Esophagus muscularis mucosa (tissue), 4 donors: ENCODE results near the gene MBIP. TPM values are rescaled to one million over a fixed set of nuclear protein-coding genes. Genes with fewer than 3 reads are reported as not detected.

Experiments used
- DNase-seq: peaks from one replicate; pipeline ENCODE4 v3.0.0-alpha.2; 2017; ENCODE audit errors: extremely low spot score
- H3K27ac ChIP-seq, 4 donors: fragments of 200-600 bp; sonication (generic); replicated peaks in 1 of 4; 1 replicate in 3 of 4; 2 replicates in 1 of 4; pipeline ENCODE4 v1.5.1; 2016 to 2019; ENCODE audit warnings: mild to moderate bottlenecking in 1 of 4
- H3K27me3 ChIP-seq, 4 donors: fragments of 200-600 bp; sonication (generic); one replicate each; pipeline versions ENCODE4 v1.5.1 to v1.6.0; 2016 to 2019
- H3K36me3 ChIP-seq, 4 donors: fragments of 200-600 bp; sonication (generic); one replicate each; pipeline ENCODE4 v1.5.1; 2016 to 2019
- H3K4me1 ChIP-seq, 4 donors: fragments of 200-600 bp; sonication (generic); one replicate each; pipeline ENCODE4 v1.5.1; 2016 to 2019
- H3K4me3 ChIP-seq, 4 donors: fragments of 200-600 bp; sonication (generic); 1 replicate in 2 of 4; 2 replicates in 2 of 4; pipeline ENCODE4 v1.5.1; 2016 to 2019; ENCODE audit warnings: mild to moderate bottlenecking in 4 of 4, moderate library complexity in 1 of 4
- H3K9me3 ChIP-seq, 4 donors: fragments of 200-600 bp; sonication (generic); 1 replicate in 3 of 4; 2 replicates in 1 of 4; pipeline ENCODE4 v1.5.1; 2016 to 2019
- CTCF ChIP-seq, 3 experiments: fragments of 200-600 bp in 2 of 3; fragments of 450-650 bp in 1 of 3; sonication (generic) in 2 of 3; IDR thresholded peaks; one replicate each; pipeline ENCODE4 v1.5.1; 2017 to 2019; ENCODE audit warnings: antibody characterized with exemption in 3 of 3, mild to moderate bottlenecking in 2 of 3, moderate library complexity in 1 of 3
- EP300 ChIP-seq: sonication (generic); formaldehyde crosslinking; IDR thresholded peaks from one replicate; pipeline ENCODE4 v1.6.1; 2017; ENCODE audit warnings: antibody characterized with exemption
- POLR2A ChIP-seq: fragments of 450-650 bp; IDR thresholded peaks from one replicate; pipeline ENCODE4 v1.6.1; 2017; ENCODE audit warnings: antibody characterized with exemption, moderate library complexity, mild to moderate bottlenecking, low read depth
- POLR2AphosphoS5 ChIP-seq, 2 donors: sonication (generic); formaldehyde crosslinking; IDR thresholded peaks; one replicate each; pipeline ENCODE4 v1.6.1; 2017; ENCODE audit warnings: antibody characterized with exemption in 2 of 2
- WGBS: methylation state at CpG from one replicate; pipeline ENCODE4 v1.1.5; 2018; 5-methylcytosine and 5-hydroxymethylcytosine counted together
- intact Hi-C: fragments of 100-400 bp; cut with DNase I; formaldehyde crosslinking; loops from one replicate; pipeline ENCODE4 v1.15.1; 2023
- total RNA-seq, 4 donors: library from RNA; depleted of rRNA; stranded (reverse); fragments of >200 nt; gene quantifications; one replicate each; pipeline versions ENCODE4 v1.1.0 to v1.2.1, GENCODE V29; 2016

Gene MBIP
- total RNA-seq, 4 donors from 2014 or later, result 10.8 to 16.2 (median 12.9) TPM

DNA sequence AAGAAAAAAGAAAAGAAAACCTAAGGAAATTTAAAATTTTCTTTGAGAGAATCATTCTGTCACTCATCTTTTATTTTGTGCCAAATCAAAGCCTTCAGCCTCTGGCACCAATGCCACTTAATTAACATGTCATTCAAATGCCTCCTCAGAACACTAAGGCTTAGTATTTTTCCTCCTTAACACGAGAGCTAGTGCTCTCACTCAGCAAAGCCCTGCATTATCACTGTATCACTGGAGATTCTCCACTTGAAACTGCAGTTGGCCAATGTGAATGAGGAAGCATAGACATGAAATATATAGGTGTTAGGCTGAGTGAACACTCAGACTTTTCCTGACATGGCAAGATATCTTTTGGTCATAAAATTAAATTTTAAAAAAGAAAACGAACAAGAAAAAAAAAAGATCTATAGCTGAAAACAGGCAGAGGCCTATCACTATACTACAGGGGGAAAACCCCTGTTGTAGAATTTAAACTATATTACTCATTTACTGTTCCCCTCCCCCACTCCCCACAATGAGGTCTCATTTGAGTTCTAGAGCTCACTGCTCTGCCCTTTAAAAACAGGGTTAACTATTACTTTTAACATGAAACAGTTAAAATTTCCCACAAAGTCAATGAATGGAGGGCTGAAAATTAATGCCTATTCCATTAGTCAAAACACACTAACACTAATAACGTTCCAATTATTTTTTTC, 5.1 kb downstream of the MBIP start:
- TF ChIP-seq EP300 (no peak), POLR2AphosphoS5 (IDR thresholded peaks at IDR 0.05) (no peak), CTCF (IDR thresholded peaks at IDR 0.05) (no peak)
- WGBS, result 64% methylated on average over 3 of the region's 3 CpGs
- intact Hi-C loops, result no loop called here

GRCh38 chr14:36313898-36314297, 6.5 kb downstream of the MBIP start:
- Histone ChIP-seq H3K4me3 (no peak overlapping the region), H3K9me3 (no peaks in the 10 kb centered on the region), H3K27ac (no peak overlapping the region), H3K27me3 (no peaks in the 10 kb centered on the region), H3K36me3 (peaks cover 12 to 44% (median 38%) of the 10 kb centered on the region in 4 donors), H3K4me1 (peaks cover 4 to 27% (median 18%) of the 10 kb centered on the region in 4 donors)
- 86% methylated on average over 3 of the region's 3 CpGs for WGBS
- TF ChIP-seq POLR2A (no peak), CTCF (IDR thresholded peaks at IDR 0.05) (no peak), POLR2AphosphoS5 (IDR thresholded peaks at IDR 0.05) (no peak), EP300 (no peak)
- DNase-seq, result no peak
- intact Hi-C loops, result no loop called here

More for the DNA sequence above, 5.1 kb downstream of the MBIP start:
- Histone ChIP-seq H3K27me3 (no peaks in the 10 kb centered on the region), H3K4me1 (peaks cover 11 to 34% (median 22%) of the 10 kb centered on the region in 4 donors), H3K27ac (no peak overlapping the region), H3K9me3 (no peaks in the 10 kb centered on the region), H3K4me3 (no peak overlapping the region), H3K36me3 (peaks cover 9 to 30% (median 24%) of the 10 kb centered on the region in 4 donors)
- no peak for DNase-seq

GRCh38 chr14:36313206-36313605, 7.2 kb downstream of the MBIP start:
- Histone ChIP-seq H3K9me3 (no peaks in the 10 kb centered on the region), H3K4me3 (no peak overlapping the region), H3K27me3 (no peaks in the 10 kb centered on the region), H3K36me3 (peaks cover 19 to 51% (median 45%) of the 10 kb centered on the region in 4 donors), H3K4me1 (peaks cover 0 to 20% (median 12%) of the 10 kb centered on the region in 4 donors), H3K27ac (no peak overlapping the region)
- intact Hi-C loops, result no loop called here
- WGBS, result 84% methylated on average over 2 of the region's 2 CpGs
- no peak for TF ChIP-seq CTCF (IDR thresholded peaks at IDR 0.05)
- no peak for TF ChIP-seq POLR2AphosphoS5 (IDR thresholded peaks at IDR 0.05)
- no peak for TF ChIP-seq EP300
- DNase-seq, result no peak

GRCh38 chr14:36306836-36307235, 13.6 kb downstream of the MBIP start:
- H3K4me1 ChIP-seq, result no peaks in the 10 kb centered on the region
- no peaks in the 10 kb centered on the region for H3K9me3 ChIP-seq
- WGBS, result 92% methylated on average over 2 of the region's 2 CpGs
- no peak for DNase-seq
- no peak overlapping the region for H3K27ac ChIP-seq
- TF ChIP-seq EP300, result no peak
- TF ChIP-seq POLR2AphosphoS5 (IDR thresholded peaks at IDR 0.05), result no peak
- no peak for TF ChIP-seq POLR2A
- TF ChIP-seq CTCF (IDR thresholded peaks at IDR 0.05), result no peak
- intact Hi-C loops, result no loop called here
- peaks cover 35 to 95% (median 80%) of the 10 kb centered on the region in 4 donors for H3K36me3 ChIP-seq
- no peak overlapping the region for H3K4me3 ChIP-seq
- no peaks in the 10 kb centered on the region for H3K27me3 ChIP-seq

GRCh38 chr14:36304895-36305294, 15.5 kb downstream of the MBIP start:
- no peaks in the 10 kb centered on the region for H3K4me1 ChIP-seq
- intact Hi-C loops, result no loop called here
- no peak for DNase-seq
- H3K9me3 ChIP-seq, result no peaks in the 10 kb centered on the region
- no peak overlapping the region for H3K4me3 ChIP-seq
- no peaks in the 10 kb centered on the region for H3K27me3 ChIP-seq
- TF ChIP-seq POLR2AphosphoS5 (IDR thresholded peaks at IDR 0.05) (no peak), CTCF (IDR thresholded peaks at IDR 0.05) (no peak), EP300 (no peak), POLR2A (no peak)
- H3K27ac ChIP-seq, result no peak overlapping the region
- peaks cover 25 to 96% (median 69%) of the 10 kb centered on the region in 4 donors for H3K36me3 ChIP-seq
